ENCODE results near the gene TRAPPC3L.

Gene TRAPPC3L

DNA sequence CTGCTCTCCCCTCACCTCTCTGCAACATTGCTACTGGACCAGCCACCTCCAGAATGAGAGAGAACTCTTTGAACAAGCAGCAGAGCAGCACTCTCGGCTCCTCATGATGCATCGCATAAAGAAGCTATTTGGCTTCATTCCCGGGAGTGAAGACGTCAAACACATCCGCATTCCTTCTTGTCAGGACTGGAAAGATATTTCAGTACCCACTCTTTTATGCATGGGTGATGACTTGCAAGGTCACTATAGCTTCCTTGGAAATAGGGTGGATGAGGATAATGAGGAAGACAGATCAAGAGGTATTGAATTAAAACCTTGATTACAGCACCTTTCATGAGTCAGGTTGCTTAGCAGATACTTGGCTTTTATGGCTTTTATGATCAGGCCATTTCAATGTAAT lies 12.4 kb upstream of the TRAPPC3L start:
- no peak for DNase-seq (ENCODE audit: low read depth, low spot score)

DNA sequence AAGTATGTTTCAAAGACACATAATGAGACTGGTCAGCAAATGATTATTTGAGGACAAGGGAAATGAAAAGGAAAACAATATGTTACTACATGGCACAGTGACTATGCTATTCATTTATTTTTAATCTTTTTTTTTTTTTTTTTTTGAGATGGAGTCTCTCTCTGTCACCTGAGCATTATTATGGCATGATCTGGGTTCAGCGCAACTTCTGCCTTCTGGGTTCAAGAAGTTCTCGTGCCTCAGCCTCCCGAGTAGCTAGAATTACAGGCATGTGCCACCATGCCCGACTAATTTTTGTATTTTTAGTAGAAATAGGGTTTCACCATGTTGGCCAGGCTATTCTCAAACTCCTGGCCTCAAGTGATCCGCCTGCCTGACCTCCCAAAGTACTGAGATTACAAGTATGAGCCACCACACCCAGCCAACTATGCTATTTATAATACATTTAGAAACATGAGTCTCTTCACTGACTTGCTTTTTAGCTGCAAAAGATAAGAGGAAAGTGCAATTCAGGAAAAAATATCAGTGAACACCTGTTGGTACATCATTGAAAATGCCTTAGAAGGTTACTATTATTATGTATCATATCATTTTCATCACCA lies 11.4 kb upstream of the TRAPPC3L start:
- no peak for DNase-seq (ENCODE audit: low read depth, low spot score)

DNA sequence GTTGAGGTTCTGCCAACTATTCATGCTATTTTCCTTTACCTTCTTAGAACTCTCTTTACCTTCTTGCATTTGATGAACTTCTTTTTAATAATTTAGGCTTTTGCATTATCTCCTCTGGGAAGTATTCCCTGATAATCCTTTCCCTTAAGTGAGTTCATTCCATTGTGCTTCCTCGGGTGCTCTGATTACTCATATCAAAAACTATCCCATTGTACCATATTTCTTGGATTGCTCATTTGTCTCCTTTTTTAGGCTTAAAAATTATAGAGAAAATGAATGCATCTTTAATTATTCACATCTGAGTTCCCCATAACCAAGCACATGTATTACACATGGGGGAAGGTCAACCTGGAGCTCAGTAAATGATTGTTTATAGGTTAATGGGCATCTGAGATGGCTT lies 10.6 kb upstream of the TRAPPC3L start:
- no peak for DNase-seq (ENCODE audit: low read depth, low spot score)

DNA sequence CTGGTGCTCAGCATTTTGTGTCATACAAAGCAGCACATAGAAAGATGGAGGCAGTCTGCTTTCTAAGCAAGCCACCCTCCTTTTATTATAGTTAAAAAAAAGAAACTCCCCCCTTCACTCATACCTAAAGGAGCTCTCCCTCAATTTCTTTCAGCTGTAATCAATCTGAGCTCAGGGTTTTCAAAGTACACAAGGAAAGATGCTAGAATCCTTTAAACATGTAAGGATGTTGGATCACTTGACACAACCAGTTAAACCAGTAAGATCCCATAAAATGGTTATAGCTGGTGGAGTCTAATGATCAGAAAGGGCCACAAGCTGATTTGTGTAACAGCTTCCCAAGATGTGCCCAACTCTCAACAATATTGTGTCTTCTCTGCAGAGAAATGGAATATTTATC lies 8.0 kb upstream of the TRAPPC3L start, which contains the start of gene CALHM4:
Gene CALHM4 (plus strand): TSS at position 301 of the 400 bp plus-strand sequence. CDS start 43 bp downstream, at position 344.
- no peak for DNase-seq (ENCODE audit: low read depth, low spot score)

DNA sequence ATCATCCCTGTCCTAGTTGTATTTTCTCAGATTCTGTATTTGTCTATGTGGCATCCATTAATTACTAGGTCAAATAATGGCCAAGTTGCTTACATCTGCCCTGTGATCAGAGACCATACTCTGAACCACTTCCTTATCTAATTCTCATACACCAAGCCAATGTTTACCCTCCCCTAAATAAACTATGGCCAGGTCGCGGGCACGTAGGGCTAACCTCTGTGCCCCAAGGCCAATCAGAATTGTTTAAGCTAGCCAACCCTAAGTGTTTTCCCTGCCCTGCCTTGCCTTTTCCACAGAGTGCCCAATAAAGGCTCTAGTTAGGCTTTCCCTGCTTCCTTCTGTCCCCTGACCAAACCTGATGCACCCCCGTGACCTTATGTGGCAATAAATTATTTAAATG lies 5.3 kb upstream of the TRAPPC3L start:
- no peak for DNase-seq (ENCODE audit: low read depth, low spot score)

DNA sequence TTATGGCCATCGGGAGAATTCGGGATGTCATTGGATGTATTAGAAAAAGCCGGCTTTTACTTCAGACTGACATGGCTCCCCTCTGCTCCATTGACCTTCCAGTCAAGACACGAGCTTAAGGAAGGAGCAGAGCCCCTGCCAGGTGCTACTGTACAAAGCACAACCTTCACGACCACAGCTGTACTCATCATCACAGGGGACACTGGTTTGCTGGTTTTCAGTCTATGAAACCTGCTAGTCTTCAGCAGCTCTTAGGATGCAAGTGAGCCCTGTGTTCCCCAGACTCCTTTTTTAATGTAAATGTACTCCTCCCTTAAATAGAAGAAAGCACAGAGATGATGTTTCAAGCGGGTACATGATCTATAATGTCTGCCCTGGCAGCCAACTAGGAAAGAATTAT lies 1.9 kb upstream of the TRAPPC3L start:
- no peak for DNase-seq (ENCODE audit: low read depth, low spot score)

DNA sequence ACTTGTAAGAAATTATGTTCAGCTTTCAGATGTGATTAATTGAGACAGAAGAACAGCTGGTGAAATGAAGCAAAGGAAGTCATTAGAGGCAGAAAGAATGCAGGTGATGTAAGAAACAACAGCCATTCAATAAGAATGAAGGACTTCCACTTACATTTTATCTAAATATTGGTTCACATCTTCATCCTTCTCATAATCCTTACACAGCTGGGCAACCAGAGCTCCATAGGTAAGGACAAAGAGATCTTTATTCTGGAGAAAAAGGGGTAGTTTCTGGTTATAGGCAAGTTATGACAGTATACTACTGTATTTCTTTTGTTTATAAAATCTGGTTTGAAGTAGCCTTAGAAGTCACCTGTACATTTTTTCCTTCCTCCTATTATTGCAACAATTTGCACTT lies 2.3 kb downstream of the TRAPPC3L start:
- DNase-seq (ENCODE audit: low read depth, low spot score), result no peak

DNA sequence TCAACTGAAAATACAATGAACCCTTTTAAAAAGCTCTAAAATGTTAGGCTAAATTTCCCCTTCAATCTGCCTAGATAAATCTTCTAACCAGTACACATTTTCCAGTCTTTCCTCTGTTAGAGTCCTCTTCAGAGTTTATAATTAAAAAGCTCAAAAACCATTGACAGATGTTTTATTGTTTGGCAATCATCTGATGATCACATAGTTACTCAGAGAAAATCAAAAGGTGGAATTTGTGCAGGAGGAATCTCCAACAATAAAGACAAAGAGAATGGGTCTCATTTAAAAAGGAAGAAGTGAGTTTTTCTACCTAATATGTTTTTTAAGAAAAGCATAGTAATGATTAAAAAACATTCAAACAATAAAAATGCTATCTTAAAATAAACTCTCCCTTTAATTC lies 3.1 kb downstream of the TRAPPC3L start:
- DNase-seq (ENCODE audit: low read depth, low spot score), result no peak

DNA sequence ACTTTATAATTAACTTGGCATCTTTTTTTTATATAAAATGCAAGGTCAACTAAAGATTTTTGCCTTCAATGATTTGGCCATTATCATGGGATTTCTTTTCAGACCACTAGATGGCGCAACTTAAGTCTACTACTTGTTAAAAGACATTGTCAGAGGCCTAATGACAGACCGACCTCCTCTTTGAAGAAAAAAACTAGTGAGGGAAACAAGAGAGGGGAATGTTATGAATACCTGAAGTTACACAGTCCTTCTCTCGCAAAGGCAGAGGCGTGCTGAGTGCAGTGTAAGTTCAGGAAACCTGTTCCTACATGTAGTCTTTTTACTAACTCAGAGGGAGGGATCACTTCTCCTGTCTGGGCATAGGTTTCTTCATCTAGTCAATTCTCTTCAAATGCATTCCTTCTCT lies 9.3 kb downstream of the TRAPPC3L start:
- peak; percentile 29 for DNase-seq (ENCODE audit: low read depth, low spot score)

DNA sequence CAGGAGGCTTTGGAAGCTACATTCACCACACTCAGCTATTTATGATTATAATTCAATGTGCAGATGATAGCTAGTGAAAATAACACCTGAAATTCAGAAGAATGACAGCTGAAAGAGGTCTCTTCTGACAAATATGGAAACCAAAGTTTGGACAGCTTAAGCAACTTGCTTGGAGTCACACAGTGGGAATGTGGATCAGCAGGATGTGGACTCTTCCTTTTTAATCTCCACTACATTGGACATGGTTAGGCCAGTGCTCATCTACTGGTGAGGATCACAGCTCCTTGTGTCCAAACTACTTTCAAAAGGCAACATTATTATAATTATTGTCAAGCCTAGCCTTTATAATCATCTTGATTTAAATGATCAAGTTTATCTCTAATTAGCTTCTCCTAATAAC lies 10.4 kb downstream of the TRAPPC3L start:
- no peak for DNase-seq (ENCODE audit: low read depth, low spot score)

DNA sequence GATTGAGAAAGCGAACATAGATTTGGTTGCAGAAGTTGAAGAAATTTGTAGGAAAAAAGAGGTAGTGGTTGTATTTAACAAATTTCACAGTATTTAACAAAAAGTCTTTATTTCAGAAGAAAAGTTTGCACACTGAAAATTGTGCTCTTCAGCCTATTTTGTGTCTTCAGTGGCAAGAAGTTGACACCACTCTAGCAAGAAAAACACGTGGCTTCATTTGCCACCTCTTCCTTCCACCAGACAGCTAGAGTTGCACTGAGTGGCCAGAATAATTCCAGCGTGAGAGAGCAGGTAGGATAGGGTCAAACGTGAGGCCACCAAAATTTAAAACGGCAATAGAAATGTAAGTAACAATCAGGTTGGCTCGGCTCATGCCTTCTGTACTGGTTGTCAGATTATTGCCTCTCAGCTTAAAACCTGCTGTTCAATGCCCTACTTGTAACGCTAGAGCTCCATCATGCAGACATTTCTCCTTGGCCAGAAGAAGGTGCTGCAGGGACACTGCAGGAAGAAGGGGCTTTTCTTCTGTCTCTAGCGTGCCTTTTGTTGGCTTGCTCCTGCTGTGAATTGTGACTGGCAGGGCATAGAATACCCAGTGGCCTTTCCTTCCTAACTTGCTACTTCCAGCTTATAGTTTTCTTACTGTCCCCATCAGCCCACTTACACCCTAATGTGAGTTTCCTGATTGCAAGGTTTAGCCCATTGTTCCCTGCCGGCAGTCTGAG lies 12.1 kb downstream of the TRAPPC3L start:
- no peak for DNase-seq (ENCODE audit: low read depth, low spot score)

DNA sequence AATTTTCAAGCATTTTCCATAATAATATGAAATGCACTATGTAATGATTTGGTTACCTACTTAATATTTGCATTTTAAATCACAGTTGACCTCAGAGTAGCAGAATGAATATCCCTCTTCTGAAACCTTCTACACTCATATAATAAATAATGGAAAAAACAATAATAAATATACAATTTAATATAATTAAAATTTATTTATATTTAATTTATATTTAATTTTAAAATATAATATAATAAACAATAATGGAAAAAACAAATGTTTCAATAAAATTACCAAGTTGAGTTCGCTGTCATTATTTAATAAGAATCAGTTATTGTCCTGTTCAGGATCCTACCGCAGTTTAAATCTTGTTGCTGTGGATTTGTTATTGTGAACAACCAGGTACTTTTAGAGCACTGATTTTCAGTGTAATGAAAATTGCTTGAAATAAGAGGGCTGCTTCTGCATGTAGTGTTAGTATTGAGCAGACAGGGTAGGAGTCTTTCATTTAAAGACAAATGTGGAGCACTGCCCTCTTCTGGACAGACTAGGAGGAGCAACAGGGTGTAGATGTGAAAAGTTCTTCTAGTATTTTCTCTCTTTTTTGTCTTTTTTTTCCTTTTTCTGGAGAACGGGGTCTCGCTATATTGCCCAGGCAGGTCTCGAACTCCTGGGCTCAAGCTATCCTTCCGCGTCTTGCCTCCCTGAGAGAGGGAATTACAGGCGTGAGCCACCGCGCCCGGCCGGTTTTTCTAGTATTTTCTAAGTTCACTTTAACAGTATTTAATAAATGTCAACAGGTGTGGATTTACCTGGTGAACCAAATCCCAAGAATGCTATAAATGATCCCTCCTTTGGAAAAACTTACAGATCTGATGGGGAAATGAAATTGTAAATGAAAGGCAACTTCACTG lies 13.6 kb downstream of the TRAPPC3L start:
- peak; percentile 13 for DNase-seq (ENCODE audit: low read depth, low spot score)

DNA sequence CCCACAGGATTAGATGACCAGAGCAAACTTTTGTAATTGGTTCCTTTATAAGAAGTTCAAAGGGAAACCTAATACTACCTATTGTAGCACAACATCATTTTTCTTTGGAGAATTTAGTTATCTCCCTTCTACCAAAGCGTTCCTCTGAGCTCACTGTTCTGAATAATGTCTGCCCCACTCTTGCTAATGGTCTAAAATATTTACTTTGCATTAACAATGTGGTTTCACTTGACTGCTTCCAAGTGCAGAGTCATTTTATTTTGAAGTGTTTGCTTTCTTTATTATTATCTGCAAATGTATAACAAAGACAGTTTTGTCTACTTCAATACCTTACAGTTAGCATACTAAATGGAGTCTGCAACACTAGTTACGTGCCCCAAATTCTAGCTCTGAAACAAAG lies 15.0 kb downstream of the TRAPPC3L start:
- DNase-seq (ENCODE audit: low read depth, low spot score), result no peak

DNA sequence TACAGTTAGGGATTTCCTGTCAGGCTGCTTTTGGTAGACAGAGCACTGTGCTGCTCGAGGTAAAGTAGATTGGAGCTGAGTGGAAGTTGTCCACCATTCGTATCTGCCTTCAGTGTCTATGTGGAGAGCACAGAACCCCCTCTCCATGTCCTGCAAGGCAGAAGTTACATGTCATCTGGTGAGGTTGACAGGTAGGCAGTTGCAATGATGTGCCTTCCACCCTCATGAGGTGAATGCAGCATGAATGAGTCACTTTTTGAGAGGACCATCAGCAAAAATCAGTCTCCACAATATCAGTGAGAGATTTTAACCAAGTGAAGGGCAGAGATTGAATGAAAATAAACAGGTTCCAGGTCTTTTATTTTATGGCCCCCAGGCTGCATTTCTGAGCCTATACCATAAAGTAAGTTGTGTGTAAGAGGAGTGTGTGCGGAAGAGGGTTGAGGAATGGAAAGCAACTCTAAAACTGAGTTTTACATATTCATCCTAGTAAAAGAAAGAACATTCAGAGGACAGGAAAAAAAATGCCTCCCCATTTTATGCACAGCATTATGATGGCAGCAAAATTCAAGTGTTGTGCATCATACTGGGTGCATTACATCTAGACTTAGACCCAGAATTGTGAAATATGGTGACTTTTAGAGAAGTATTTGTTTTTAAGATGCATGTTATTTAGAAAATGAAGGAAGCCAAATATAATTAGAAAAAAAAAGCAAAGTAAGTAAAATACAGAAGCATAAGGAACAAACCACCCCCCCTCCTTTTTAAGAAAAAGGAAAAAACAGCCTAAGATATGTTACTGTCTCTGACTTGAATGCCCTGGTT lies 15.8 kb downstream of the TRAPPC3L start:
- no peak for DNase-seq (ENCODE audit: low read depth, low spot score)

DNA sequence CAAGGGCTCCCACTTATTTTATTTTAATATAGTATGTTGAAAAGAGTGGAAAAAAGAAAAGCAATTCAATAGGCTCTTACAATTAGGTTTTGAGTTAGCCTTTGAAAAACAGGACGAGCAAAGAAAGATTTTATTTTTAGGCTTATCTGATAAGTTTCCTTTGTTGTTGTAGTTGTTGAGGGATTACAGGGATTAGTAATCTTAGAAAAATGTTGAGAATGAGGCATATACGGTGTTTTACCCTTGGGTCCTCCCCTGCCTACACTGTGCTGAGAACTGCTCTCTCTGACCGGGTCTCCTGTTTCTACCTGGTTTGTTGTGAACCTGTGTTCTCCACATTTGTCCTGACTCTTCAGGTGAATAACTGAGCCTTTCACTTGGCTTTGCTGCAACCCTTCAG lies 16.7 kb downstream of the TRAPPC3L start:
- DNase-seq (ENCODE audit: low read depth, low spot score), result no peak

DNA sequence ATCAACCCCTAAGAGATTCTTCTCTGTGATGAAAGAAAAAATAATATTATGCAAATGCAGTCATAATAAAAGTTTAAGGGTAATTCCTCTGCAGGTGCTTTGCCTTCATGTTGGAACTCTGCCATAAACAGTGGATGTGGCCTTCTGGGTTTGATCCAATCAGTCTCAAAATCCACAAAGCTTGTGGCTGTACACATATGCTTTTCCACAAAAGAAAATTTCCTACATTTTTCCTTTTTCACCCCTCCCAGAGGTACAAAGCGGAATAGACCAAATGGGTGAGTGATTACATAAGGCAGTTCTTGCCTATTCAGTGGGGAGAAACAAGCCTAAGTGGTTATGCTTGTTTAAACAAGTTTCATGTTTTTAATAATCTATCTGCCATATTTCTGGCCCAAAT lies 17.4 kb downstream of the TRAPPC3L start:
- DNase-seq (ENCODE audit: low read depth, low spot score), result no peak

DNA sequence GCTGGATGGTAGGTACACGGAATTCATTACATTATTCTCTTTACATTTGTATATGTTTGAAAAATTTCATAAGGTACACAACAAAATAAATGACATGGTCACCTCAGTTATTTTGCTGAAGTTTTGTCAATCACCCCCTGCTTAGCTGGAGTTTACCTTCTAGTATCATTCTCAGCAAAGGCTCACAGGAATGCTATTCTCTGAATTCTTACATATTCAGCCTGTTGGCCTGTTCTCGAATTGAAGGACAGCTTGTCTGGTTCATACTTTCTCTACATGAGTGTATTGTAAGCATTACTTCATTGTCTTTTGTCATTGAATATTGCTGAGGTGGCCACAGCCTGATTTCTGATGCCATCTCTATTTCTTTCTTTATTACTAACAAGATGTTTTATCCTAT lies 21.2 kb downstream of the TRAPPC3L start:
- DNase-seq (ENCODE audit: low read depth, low spot score), result no peak

DNA sequence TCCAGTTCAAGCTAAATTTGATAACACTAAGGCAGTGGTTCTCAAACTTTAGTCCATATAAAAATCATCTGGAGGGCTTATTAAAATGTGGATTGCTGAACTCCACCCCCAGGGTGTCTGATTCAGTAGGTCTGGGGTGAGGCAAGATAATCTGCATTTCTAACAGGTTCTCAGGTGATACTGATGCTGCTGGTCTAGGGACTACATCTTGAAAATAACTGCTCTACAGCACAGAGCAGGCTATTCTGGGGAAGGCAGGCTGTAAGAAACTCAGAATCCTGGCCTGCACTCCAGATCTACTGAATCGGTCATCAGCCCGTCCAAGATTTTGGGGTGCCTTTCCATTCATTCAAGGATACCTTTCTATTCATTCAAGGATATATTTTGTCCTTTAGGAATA lies 22.6 kb downstream of the TRAPPC3L start:
- DNase-seq (ENCODE audit: low read depth, low spot score), result no peak

DNA sequence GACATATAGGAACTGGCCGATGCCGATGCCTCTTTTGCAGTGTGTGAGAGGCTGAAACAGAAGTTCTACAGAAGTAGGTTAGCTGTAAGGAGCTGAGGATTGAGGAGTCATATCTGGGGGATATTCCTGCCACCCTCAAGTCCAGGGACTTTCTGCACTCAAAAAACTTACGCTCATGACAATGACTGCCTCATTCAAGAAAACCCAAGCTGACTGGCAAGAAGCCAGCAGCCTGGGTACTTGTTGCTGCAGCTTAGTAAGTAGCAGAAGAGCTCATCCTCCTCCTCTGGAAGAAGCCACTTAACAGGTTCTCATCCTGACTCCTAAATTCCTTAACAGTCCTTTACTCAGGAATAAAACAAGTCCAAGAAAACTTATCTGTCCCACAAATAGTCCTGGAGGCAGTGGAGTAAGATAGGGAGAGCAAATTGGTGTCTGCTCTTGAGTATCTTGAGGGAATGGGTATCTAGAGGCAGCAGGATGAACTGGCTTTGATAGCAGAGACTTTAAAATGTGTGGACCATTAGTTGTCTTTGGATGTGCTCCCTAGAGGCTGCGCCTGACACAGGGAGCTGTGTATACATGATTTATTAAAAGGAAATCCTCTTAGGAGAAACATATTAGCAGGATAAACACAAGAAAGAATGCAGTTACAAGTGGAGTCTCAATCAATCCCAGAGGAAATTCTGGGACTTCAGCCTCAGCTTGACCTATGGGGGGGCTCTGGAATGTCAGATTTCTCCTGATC lies 26.7 kb downstream of the TRAPPC3L start:
- DNase-seq (ENCODE audit: low read depth, low spot score), result no peak

DNA sequence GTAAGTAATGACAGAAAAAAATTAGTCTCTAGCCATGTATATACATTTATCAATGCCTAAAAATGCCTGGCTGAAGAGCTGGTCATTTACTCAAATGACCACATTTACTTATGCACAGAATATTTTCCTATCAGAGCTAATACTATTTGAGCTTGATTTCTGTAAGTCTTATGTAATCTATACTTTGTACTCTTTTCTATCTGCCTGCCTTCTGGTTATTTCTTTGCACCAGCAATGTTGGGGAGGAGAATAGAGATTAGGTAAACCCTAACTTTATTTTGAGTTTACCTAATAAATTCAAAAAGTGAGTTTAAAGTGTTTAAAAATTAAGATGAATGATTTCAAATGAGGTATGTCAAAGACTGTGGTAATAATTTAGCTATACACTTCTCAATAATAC lies 30.3 kb downstream of the TRAPPC3L start:
- DNase-seq (ENCODE audit: low read depth, low spot score), result no peak

DNA sequence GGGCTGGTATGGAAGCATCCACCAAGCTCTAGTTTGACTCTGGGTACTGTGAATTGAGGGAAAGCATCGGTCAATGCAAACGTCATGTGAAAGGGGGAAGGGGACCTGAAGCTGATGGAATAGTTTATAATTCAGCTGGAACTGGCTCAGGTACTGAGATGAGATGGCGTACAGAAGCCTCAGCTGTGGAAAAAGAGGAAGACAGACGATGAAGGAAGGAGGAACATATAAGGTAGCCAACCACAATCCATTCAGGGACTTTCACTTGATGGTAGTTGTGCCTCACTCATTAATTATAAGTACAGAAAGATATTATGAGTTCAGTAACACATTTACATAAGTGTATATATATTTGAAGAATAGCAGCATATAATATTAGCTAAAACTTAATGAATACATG lies 31.4 kb downstream of the TRAPPC3L start:
- DNase-seq (ENCODE audit: low read depth, low spot score), result no peak
